Measurements from ENCODE around the gene ABL1.

The ABL1 gene

DNA sequence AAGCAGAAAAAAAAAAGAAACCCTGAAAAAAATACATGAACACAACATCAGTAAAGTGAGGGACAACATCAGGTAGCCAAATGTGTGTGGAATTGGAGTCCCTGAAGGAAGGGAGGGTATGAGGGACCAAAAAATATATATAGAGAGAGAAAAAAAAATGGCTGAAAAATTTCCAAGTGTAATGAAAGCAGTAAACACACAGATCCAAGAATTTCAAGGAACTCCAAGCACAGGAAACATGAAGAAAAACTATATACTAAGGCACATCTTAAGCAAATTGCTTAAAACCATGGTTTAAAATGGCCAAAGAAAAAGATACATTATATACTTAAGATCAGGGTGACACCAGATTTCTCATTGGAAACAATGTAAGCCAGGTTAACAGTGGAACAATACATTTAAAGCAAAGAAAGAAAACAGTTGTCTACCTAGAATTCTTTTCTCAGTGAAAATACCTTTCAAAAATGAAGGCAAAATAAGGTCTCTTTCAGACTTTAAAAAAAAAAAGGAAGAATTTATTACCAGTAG lies 24.4 kb upstream of the ABL1 start:
- no peak overlapping the region for H3K4me3 ChIP-seq (ENCODE audit: low read depth, low read length)
- no peaks in the 10 kb centered on the region for H3K36me3 ChIP-seq
- no peaks in the 10 kb centered on the region for H3K9me3 ChIP-seq
- no peaks in the 10 kb centered on the region for H3K27me3 ChIP-seq
- no peak for DNase-seq
- H3K4me1 ChIP-seq: peaks cover 2% of the 10 kb centered on the region; the same call in 1 of the 2 replicates
- TF ChIP-seq, protein P1, sequence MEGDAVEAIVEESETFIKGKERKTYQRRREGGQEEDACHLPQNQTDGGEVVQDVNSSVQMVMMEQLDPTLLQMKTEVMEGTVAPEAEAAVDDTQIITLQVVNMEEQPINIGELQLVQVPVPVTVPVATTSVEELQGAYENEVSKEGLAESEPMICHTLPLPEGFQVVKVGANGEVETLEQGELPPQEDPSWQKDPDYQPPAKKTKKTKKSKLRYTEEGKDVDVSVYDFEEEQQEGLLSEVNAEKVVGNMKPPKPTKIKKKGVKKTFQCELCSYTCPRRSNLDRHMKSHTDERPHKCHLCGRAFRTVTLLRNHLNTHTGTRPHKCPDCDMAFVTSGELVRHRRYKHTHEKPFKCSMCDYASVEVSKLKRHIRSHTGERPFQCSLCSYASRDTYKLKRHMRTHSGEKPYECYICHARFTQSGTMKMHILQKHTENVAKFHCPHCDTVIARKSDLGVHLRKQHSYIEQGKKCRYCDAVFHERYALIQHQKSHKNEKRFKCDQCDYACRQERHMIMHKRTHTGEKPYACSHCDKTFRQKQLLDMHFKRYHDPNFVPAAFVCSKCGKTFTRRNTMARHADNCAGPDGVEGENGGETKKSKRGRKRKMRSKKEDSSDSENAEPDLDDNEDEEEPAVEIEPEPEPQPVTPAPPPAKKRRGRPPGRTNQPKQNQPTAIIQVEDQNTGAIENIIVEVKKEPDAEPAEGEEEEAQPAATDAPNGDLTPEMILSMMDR (IDR thresholded peaks at IDR 0.05; ENCODE audit: low read depth, low read length): no peak

- no peaks in the 10 kb centered on the region for H3K9me3 ChIP-seq
- H3K27me3 ChIP-seq: no peaks in the 10 kb centered on the region
- no peaks in the 10 kb centered on the region for H3K36me3 ChIP-seq
- DNase-seq: no peak
- H3K4me1 ChIP-seq: no peaks in the 10 kb centered on the region
- no peak overlapping the region for H3K4me3 ChIP-seq (ENCODE audit: low read depth, low read length)
- TF ChIP-seq, protein P1 (IDR thresholded peaks at IDR 0.05; ENCODE audit: low read depth, low read length): no peak
Observed at GRCh38 chr9:130815242-130815808, 19.7 kb upstream of the ABL1 start.

DNA sequence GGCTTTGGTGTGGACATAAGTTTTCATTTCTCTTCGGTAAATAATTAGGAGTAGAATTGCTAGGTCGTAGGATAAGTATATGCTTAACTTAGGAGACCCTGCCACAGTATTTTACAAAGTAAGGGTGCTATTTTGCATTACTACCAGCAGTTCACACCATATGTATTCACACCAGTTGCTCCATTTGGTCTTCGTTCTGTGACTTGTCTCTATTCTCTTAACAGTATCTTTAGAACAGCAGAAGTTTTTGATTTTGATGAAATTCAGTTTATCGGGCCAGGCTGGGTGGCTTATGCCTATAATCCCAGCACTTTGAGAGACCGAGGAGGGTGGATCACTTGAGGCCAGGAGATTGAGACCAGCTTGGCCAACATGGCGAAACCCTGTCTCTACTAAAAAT lies 17.1 kb upstream of the ABL1 start:
- H3K36me3 ChIP-seq: no peaks in the 10 kb centered on the region
- H3K9me3 ChIP-seq: no peaks in the 10 kb centered on the region
- no peak overlapping the region for H3K4me3 ChIP-seq (ENCODE audit: low read depth, low read length)
- TF ChIP-seq, protein P1 (IDR thresholded peaks at IDR 0.05; ENCODE audit: low read depth, low read length): no peak
- DNase-seq: no peak
- H3K4me1 ChIP-seq: no peaks in the 10 kb centered on the region
- H3K27me3 ChIP-seq: no peaks in the 10 kb centered on the region

GRCh38 chr9:130820135-130820738 lies 14.8 kb upstream of the ABL1 start:
- peaks cover 2% of the 10 kb centered on the region for H3K4me1 ChIP-seq
- H3K4me3 ChIP-seq (ENCODE audit: low read depth, low read length): no peak overlapping the region
- no peaks in the 10 kb centered on the region for H3K36me3 ChIP-seq
- TF ChIP-seq, protein P1 (IDR thresholded peaks at IDR 0.05; ENCODE audit: low read depth, low read length): no peak
- H3K27me3 ChIP-seq: no peaks in the 10 kb centered on the region
- H3K9me3 ChIP-seq: no peaks in the 10 kb centered on the region
- DNase-seq: no peak

DNA sequence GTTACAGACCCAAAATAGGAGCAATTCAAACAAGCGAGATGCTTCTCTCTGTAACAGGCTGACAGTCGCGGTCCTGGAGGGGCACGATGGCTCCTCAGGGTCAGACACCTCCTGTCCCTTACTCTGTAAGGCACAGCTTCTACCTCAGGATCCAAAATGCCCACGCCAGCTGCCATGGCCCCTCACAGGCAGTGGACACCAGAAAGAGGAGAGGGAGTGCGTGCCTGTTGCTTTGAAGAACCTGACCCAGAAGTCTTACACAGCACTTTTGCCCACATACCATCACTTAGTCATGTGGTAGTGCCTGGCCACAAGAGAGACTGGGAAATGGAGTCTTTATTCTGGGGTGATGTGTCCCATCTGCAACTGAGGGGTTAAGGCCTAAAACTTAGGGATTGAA lies 11.6 kb upstream of the ABL1 start:
- H3K36me3 ChIP-seq: no peaks in the 10 kb centered on the region
- DNase-seq: no peak
- H3K4me1 ChIP-seq: peaks cover 9% of the 10 kb centered on the region
- TF ChIP-seq, protein P1 (IDR thresholded peaks at IDR 0.05; ENCODE audit: low read depth, low read length): no peak
- no peak overlapping the region for H3K4me3 ChIP-seq (ENCODE audit: low read depth, low read length)
- no peaks in the 10 kb centered on the region for H3K9me3 ChIP-seq
- H3K27me3 ChIP-seq: no peaks in the 10 kb centered on the region

GRCh38 chr9:130824079-130824478 lies 11.0 kb upstream of the ABL1 start:
- Histone ChIP-seq H3K27me3 (no peaks in the 10 kb centered on the region), H3K36me3 (no peaks in the 10 kb centered on the region), H3K9me3 (no peaks in the 10 kb centered on the region; the same call in 1 of the 2 replicates), H3K4me3 (ENCODE audit: low read depth, low read length) (no peak overlapping the region), H3K4me1 (peaks cover 9% of the 10 kb centered on the region)
- DNase-seq: no peak
- TF ChIP-seq, protein P1 (IDR thresholded peaks at IDR 0.05; ENCODE audit: low read depth, low read length): no peak

Data from BE2C (cell line).